ENCODE data around the gene RTN1.

RTN1 gene

GRCh38 chr14:59848671-59849070, 21.9 kb downstream of the RTN1 start:
- no peak for DNase-seq

GRCh38 chr14:59847711-59848110, 22.9 kb downstream of the RTN1 start:
- no peak for DNase-seq

- no peak for DNase-seq
Measured at GRCh38 chr14:59846595-59846994, 24.0 kb downstream of the RTN1 start.

GRCh38 chr14:59845245-59845644, 25.3 kb downstream of the RTN1 start:
- no peak for DNase-seq

DNA sequence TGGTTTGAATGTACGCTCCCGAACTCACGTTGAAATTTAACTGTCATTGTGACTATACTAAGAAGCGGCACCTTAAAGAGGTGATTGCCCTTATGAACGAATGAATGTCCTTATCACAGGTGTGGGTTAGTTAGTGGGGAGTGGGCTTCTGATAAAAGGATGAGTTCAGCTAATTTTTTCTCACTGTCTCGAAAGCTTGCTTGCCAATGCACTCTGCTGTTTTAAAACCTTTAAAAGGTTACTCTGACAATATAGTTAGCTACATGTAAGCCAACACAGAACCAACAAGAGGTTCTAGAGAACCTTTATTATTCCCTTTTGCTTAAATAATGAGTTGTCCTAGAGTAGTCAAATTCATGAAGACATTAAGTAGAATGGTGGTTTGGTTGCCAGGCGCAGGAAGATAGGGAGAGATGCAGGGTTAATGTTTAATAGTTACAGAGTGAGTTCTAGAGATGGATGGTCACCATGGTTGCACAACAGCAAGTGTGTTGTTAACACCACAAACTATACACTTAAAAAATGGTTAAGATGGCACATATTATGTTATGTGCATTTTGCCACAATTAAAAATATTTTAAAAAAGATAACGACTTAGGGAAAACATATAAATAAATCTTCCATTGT, 26.3 kb downstream of the RTN1 start:
- DNase-seq: no peak

DNA sequence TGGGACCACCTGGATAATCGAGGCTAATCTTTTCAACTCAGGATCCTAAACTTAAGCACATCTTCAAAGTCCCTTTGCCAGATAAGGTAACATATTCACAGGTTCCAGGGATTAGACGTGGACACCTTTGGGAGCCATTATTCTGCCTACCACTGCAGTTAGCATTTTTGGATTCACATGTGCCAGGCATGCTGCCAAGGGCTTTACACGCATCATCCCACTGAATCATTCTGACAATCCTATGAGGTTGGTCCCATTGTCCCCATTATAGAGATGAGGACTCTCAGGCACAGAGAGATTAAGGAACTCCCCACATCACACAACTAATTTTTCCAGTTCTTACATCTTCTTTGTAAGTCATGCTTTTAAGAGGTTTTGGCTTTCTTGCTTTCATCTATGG, 34.5 kb downstream of the RTN1 start:
- no peak for DNase-seq

DNA sequence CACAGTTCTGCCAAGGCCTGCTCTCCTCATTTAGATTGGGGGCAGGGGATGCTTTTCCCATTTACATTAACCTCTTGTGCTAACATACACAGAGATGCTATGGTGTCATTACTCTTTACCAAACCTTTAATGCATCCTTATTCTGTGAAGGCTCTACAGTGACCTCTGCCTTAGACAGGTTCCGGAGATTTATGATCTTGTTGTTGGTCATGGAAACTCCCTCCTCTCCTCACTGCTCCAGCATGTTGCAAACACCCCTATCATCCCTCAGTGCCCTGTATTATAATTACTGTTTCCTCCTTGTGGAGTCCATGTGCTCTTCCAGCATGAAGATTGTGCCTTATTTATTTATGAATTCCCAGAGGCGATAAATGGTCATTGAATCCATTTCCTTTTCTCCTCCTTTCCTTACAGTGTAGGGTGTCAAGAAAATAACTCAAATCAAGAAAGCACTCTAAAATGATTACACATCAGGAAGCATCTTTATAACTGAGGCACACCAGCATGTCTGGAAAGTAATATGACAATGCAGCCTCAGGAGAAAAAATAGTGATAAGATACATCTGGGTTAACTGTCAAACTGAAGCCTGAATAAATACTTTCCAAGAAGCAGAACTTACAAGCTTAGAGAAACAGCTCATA, 37.8 kb downstream of the RTN1 start:
- no peak for DNase-seq

GRCh38 chr14:59831121-59831730, 39.4 kb downstream of the RTN1 start:
- DNase-seq: no peak

DNA sequence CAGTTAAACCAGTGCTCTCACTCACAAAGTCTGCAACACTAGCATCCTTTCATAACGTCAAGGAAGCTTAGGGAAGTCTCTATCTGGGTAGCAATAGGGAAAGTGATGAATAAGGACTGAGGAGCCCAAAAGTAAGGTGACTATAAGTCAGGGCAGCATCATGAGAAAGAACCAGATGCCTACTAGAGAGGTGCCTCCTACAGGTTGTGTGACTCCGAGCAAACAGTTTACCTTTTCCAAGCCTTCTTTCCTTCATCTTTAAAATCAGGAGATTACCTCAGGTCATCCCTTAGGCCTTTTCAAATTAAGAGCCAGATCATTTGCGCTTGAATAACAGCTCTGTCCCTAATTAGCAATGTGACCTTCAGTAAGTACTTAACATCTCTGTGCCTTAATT, 40.2 kb downstream of the RTN1 start:
- DNase-seq: no peak

DNA sequence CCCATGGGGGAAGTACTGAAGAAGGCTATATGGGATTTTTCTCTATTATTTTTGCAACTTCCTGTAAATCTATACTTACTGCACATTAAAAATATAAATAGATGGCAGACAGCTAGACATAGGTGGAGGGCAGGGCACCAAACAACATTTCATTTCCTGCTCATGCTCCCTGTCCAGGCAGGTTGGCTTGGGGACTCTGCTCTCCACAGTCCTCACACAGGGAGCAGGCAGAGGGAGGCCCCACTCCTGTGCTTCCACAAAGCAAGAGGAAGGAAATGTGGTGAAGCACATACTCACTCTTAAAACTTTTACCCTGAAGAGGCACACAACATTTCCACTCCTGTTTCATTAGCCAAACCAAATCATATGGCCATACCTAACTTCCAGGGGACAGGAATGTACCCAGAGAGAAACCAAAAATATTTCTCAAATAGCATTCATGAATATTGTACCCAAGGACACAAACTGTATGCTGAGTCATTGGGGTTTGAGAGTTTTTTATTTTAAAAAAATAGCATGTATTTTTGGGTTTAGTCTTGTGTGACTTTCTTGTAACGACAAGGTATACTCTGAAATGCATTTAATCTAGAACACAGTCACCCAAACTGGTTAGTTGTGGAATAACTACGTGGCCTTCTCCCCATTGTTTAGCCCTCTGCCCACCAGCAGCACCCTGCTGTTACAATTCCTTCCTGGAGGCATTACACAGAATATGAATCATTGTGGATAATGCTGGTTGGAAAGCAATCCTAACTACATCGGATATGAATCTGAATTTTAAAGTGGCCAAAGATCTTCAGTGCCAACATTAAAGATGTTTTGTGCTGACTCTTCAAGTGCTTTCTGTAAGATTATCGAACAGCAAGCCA, 40.9 kb downstream of the RTN1 start:
- no peak for DNase-seq

- DNase-seq: no peak
Measured at GRCh38 chr14:59828276-59828675, 42.3 kb downstream of the RTN1 start.

DNA sequence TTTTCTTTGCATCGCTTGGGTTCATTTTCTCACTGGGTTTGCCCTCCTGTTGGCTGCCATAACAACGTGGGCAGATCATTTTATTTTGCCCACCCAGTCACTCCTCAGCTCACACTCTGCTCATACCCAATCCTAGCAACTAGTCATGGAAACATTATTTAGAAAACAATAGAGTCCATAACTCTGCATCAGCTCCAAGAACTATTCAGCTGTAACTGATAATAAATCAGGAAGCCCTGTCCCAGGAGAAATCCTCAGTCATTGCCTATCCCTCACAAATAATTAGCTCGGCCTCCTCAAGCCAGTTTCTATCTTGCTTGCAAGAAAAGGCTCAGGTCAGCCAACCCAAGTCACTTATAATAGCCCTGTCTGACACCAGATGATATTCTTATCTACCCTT, 43.2 kb downstream of the RTN1 start:
- DNase-seq: no peak

DNA sequence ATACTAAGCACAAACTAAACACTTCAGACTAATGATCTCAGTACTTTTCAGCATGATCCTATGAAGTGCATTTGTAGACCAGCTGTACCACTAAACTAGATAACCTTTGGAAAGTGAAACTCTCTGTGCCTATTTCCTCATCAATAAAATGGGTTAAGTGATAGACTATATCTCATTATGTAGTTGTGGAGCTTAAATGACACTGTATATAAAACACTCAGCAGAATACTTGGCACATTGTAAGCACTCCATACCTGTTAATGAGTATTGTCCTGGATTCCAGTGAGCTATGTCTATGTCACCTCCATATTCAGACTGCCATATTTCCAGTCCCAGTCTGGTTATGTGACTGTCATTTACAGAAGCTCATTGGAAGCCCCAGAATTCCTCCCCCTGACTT, 44.4 kb downstream of the RTN1 start:
- DNase-seq: no peak

- DNase-seq: no peak
Measured at GRCh38 chr14:59823179-59823578, 47.4 kb downstream of the RTN1 start.

GRCh38 chr14:59819446-59820088, 51.0 kb downstream of the RTN1 start:
- DNase-seq: no peak

- DNase-seq: no peak
Measured at GRCh38 chr14:59816941-59817340, 53.6 kb downstream of the RTN1 start.

GRCh38 chr14:59814988-59815387, 55.6 kb downstream of the RTN1 start:
- DNase-seq: no peak

DNA sequence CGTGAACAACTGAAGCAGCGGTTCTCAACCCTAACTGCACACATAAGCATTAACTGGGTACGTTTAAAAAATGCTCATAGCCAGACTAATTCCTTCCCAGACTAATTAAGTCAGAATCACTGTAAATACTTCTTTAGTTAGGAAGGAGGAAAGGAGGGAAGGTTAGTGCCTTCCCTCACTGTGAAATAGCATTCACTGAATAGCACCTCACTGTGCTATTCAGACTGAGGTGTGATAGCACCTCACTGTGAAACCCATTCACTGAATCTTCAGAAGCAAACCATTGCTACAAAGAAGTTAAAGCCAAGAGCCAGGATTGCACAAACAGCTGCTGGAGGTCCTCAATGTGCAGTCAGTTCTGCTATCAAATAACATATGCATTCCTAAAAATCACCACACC, 58.8 kb downstream of the RTN1 start:
- DNase-seq: no peak

DNA sequence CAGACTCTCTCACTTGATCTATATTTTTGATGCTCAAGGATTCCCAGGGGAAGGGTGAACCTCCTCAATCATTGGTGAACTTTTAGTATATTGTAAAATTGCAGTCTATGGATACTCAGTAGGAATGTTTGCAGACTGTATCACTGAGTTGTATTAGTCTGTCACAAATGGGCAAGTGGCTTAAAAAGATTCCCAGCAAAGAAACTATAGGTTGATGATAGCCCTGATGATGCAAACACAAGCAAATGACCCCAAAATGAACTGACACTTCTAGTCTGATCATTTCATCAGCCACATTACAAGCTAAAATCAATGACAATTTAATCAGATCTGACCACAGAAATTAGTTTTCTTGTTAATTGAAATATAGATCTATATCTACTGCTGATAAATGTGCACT, 59.5 kb downstream of the RTN1 start:
- no peak for DNase-seq

- DNase-seq: no peak
Measured at GRCh38 chr14:59803052-59803540, 67.5 kb downstream of the RTN1 start.

DNA sequence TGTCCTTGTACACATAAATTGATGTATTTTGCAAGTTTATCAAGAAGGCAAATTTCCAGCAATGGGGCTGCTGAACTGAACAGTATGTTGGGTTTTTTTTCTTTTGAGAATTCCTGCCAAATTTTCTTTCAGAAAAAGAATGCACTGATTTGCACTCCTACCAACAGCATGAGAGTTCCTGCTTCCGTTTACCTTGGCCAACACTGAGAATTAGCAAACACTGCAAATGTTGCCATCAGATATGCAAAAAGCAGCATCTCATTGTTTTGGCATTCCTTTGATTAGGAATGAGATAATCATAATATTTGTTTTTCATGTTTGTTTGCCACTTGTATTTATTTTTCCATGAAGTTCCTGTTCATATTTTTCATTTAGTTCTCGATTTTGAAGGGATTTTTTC, 82.4 kb downstream of the RTN1 start:
- no peak for DNase-seq

GRCh38 chr14:59787045-59787674, 83.4 kb downstream of the RTN1 start:
- no peak for DNase-seq
